GM21447 (cell line): ENCODE data around the gene CPTP.

Experiments
- ATAC-seq: cut with Tn5 transposase; IDR thresholded peaks from one replicate; pipeline ENCODE4 v1.9.1; 2021; ENCODE audit not compliant: unreplicated experiment

Gene CPTP

GRCh38 chr1:1317420-1317819 is 7.2 kb upstream of the CPTP start:
- ATAC-seq: no peak

GRCh38 chr1:1318131-1318652 is 6.4 kb upstream of the CPTP start:
- no peak for ATAC-seq

GRCh38 chr1:1318777-1319645 is 5.6 kb upstream of the CPTP start:
- no peak for ATAC-seq

GRCh38 chr1:1319646-1319941 is 5.0 kb upstream of the CPTP start:
- ATAC-seq: no peak

- no peak for ATAC-seq
Observed at GRCh38 chr1:1320666-1321448, 3.7 kb upstream of the CPTP start.

- ATAC-seq: no peak
Observed at GRCh38 chr1:1321477-1321876, 3.1 kb upstream of the CPTP start.

- ATAC-seq: no peak
Observed at GRCh38 chr1:1322418-1322817, 2.2 kb upstream of the CPTP start.

GRCh38 chr1:1322952-1323351 is 1.6 kb upstream of the CPTP start:
- ATAC-seq: no peak

- peak; percentile 18 for ATAC-seq
Observed at GRCh38 chr1:1324084-1324523, 498 bp upstream of the CPTP start.

GRCh38 chr1:1325288-1326074 is 879 bp downstream of the CPTP start:
- ATAC-seq: no peak

- ATAC-seq: no peak
Observed at GRCh38 chr1:1326075-1326605, 1.5 kb downstream of the CPTP start.

GRCh38 chr1:1327291-1327690 is 2.7 kb downstream of the CPTP start:
- ATAC-seq: no peak

- ATAC-seq: no peak
Observed at GRCh38 chr1:1328254-1328653, 3.7 kb downstream of the CPTP start.

- ATAC-seq: no peak
Observed at GRCh38 chr1:1329304-1330210, 5.0 kb downstream of the CPTP start.

- ATAC-seq: no peak
Observed at GRCh38 chr1:1330366-1331067, 5.9 kb downstream of the CPTP start.

GRCh38 chr1:1331068-1331965 is 6.7 kb downstream of the CPTP start, which contains the start of gene TAS1R3:
Gene TAS1R3, plus strand, starts transcription at chr1:1331280. Its CDS starts 66 bp downstream, at chr1:1331346.
- no peak for ATAC-seq

GRCh38 chr1:1332031-1332755 is 7.6 kb downstream of the CPTP start:
- no peak for ATAC-seq
